ENCODE measurements around the gene PXMP4. TPM values are rescaled to one million over a fixed set of nuclear protein-coding genes. Genes with fewer than 3 reads are reported as not detected.
A peak's percentile ranks its signal among the peaks of the same experiment; 100 is the strongest.

The PXMP4 gene
- total RNA-seq, 1 donor from 2014 or later = 6.8 TPM

- H3K27me3 Mint-ChIP-seq = no peaks in the 10 kb centered on the region
Observed at GRCh38 chr20:33666293-33667244, 53.5 kb downstream of the PXMP4 start, which contains the start of gene ACTL10. Gene ACTL10, plus strand, starts transcription at chr20:33666943. Its CDS starts 555 bp downstream, at chr20:33667498.

GRCh38 chr20:33664762-33665144 lies 55.4 kb downstream of the PXMP4 start:
- no peak for DNase-seq
- peak overlapping the region; percentile 73 for H3K4me3 Mint-ChIP-seq
- ChIA-PET CTCF (interaction anchor here (1.1 kb wide), 1 partner anchor 67 kb away, joined by 3 read pairs; the partner anchor contains the start of gene ZNF341), POLR2A (interaction anchor here (0.6 to 3.0 kb wide), 8 partner anchors 8 to 447 kb away, joined by 3 to 18 read pairs (median 6); partner anchors contain the start of genes CBFA2T2, EIF2S2 and SNTA1)
- peaks cover 34% of the 10 kb centered on the region for H3K4me1 Mint-ChIP-seq
- peak overlapping the region; percentile 83 for H3K27ac Mint-ChIP-seq
- no peaks in the 10 kb centered on the region for H3K27me3 Mint-ChIP-seq
- TF ChIP-seq CTCF (IDR thresholded peaks at IDR 0.05) = no peak
- H3K36me3 Mint-ChIP-seq (ENCODE audit: low read depth) = no peaks in the 10 kb centered on the region
- no peak for ATAC-seq (ENCODE audit: low read depth)
- no peaks in the 10 kb centered on the region for H3K9me3 Mint-ChIP-seq
- intact Hi-C loops (cut with micrococcal nuclease) = loop anchor here (5.0 kb wide), 5 partner anchors 113 to 448 kb away; partner anchors contain the start of genes EIF2S2 and RALY

More at GRCh38 chr20:33666293-33667244, 53.5 kb downstream of the PXMP4 start, which contains the start of gene ACTL10:
- intact Hi-C loops (cut with micrococcal nuclease) = loop anchor here (1.0 to 5.0 kb wide), 12 partner anchors 8 to 462 kb away; partner anchors contain the start of genes CBFA2T2, CDK5RAP1, E2F1 and EIF2S2
- DNase-seq = peak; percentile 83
- ATAC-seq (ENCODE audit: low read depth) = peak; percentile 75
- peak within 1 kb of the TSS; percentile 93 for H3K4me3 Mint-ChIP-seq
- ChIA-PET CTCF (interaction anchor here (0.9 to 3.8 kb wide), 16 partner anchors 12 to 463 kb away, joined by 3 to 40 read pairs (median 6); partner anchors contain the start of gene CBFA2T2), POLR2A (interaction anchor here (0.6 to 3.5 kb wide), 19 partner anchors 9 to 446 kb away, joined by 3 to 20 read pairs (median 7); partner anchors contain the start of genes CBFA2T2, CDK5RAP1, E2F1 and EIF2S2)
- no peaks in the 10 kb centered on the region for H3K36me3 Mint-ChIP-seq (ENCODE audit: low read depth)
- peak within 1 kb of the TSS; percentile 95 for H3K27ac Mint-ChIP-seq
- H3K9me3 Mint-ChIP-seq = no peaks in the 10 kb centered on the region
- no peak for TF ChIP-seq CTCF (IDR thresholded peaks at IDR 0.05)
- H3K4me1 Mint-ChIP-seq = peaks cover 34% of the 10 kb centered on the region

- Mint-ChIP-seq H3K36me3 (ENCODE audit: low read depth) (no peaks in the 10 kb centered on the region), H3K4me1 (peaks cover 34% of the 10 kb centered on the region), H3K27ac (peak overlapping the region; percentile 83), H3K9me3 (no peaks in the 10 kb centered on the region), H3K4me3 (peak overlapping the region; percentile 87), H3K27me3 (no peaks in the 10 kb centered on the region)
- intact Hi-C loops (cut with micrococcal nuclease) = no loop called here
- DNase-seq (no peak), ATAC-seq (ENCODE audit: low read depth) (no peak)
- ChIA-PET POLR2A (interaction anchor here (0.6 to 3.0 kb wide), 17 partner anchors 8 to 448 kb away, joined by 3 to 18 read pairs (median 4); partner anchors contain the start of genes CBFA2T2, EIF2S2, RALY and SNTA1), CTCF (interaction anchor here (1.1 to 2.0 kb wide), 3 partner anchors 10 to 207 kb away, joined by 3 to 9 read pairs (median 3); partner anchors contain the start of gene ZNF341)
- no peak for TF ChIP-seq CTCF (IDR thresholded peaks at IDR 0.05)
Observed at GRCh38 chr20:33664085-33664761, 55.9 kb downstream of the PXMP4 start.

GRCh38 chr20:33663161-33664084 lies 56.7 kb downstream of the PXMP4 start:
- H3K9me3 Mint-ChIP-seq = no peaks in the 10 kb centered on the region
- intact Hi-C loops (cut with micrococcal nuclease) = loop anchor here (1.0 to 2.0 kb wide), 2 partner anchors 148 to 255 kb away; partner anchors contain the start of gene CHMP4B

More at GRCh38 chr20:33663161-33664084, 56.7 kb downstream of the PXMP4 start:
- Mint-ChIP-seq H3K4me3 (peak overlapping the region; percentile 87), H3K27ac (peak overlapping the region; percentile 77), H3K27me3 (no peaks in the 10 kb centered on the region), H3K36me3 (ENCODE audit: low read depth) (no peaks in the 10 kb centered on the region), H3K4me1 (peaks cover 32% of the 10 kb centered on the region)
- CTCF ChIA-PET = interaction anchor here (0.6 to 2.0 kb wide), 4 partner anchors 9 to 206 kb away, joined by 3 to 9 read pairs (median 3); partner anchors contain the start of gene ZNF341
- POLR2A ChIA-PET = interaction anchor here (0.6 to 3.0 kb wide), 14 partner anchors 9 to 449 kb away, joined by 3 to 18 read pairs (median 4); partner anchors contain the start of genes CBFA2T2, CDK5RAP1, EIF2S2 and RALY
- ATAC-seq (ENCODE audit: low read depth) (peak; percentile 59), DNase-seq (peak; percentile 80)
- no peak for TF ChIP-seq CTCF (IDR thresholded peaks at IDR 0.05)
